Tibial nerve (tissue), 4 donors: ENCODE results near the gene ANXA8.

Source experiments
- CTCF ChIP-seq, 5 experiments: fragments of 200-600 bp in 3 of 5; fragments of 450-650 bp in 2 of 5; sonication (generic) in 3 of 5; IDR thresholded peaks; one replicate each; pipeline ENCODE4 v1.5.1; 2016 to 2019; ENCODE audit warnings: antibody characterized with exemption in 5 of 5, mild to moderate bottlenecking in 3 of 5, moderate library complexity in 2 of 5
- EP300 ChIP-seq, 2 donors: sonication (generic); formaldehyde crosslinking; IDR thresholded peaks; one replicate each; pipeline ENCODE4 v1.6.1; 2017; ENCODE audit warnings: antibody characterized with exemption in 2 of 2, mild to moderate bottlenecking in 1 of 2
- POLR2A ChIP-seq, 2 donors: fragments of 450-650 bp; IDR thresholded peaks; one replicate each; pipeline ENCODE4 v1.6.1; 2017; ENCODE audit warnings: antibody characterized with exemption in 2 of 2, mild to moderate bottlenecking in 2 of 2, moderate library complexity in 2 of 2

DNA sequence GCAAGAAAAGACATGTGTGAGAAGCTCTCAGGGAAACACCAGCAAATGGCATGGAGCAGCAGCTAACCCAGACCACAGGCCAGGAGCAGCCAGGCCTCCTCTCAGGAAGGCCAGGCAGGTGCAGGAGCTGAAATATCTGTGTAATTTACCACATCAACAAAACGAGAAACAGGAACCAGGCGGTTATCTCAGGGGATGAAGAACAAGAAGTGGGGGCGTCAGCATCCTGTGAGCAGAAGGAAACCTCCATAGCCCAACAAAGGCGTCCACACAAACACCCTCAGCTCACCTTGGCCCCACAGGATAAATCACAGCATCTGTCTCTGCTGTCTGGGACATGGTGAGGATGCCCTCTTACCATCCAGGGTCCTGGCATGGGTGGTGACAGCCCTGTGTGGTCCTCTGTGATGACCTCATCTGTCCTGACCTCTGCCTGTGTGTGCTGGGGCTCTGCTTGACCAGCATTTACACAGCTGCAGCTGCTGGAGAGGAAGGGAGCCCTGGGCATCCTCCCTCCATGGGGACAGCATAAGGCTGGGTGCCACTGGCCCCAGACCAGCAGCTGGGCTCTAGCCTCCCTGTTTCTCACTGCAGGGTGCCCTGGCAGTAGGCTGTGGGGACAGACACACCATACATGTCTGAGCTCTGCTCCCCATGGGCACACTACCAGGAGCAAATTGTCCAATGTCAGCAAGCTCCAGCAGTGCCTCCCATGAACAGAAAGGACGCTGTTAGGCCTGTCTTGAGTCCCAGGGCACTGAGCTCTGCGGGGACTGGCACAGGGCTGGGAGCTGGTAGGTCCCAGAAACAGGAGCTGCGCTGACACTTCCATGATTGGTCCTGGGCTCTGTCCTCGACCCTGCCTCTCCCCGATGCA, 34.6 kb downstream of the ANXA8 start:
- TF ChIP-seq CTCF (IDR thresholded peaks at IDR 0.05) (no peak), POLR2A (IDR thresholded peaks at IDR 0.05) (no peak), EP300 (IDR thresholded peaks at IDR 0.05) (no peak)
